A673 (cell line): ENCODE data around the gene TBC1D22A. TPM values are rescaled to one million over a fixed set of nuclear protein-coding genes. Genes with fewer than 3 reads are reported as not detected.

Source experiments
- BruUV-seq: library from RNA; stranded (reverse); fragments of 400-500 nt; replicated peaks from 2 replicates; lab custom pipeline; 2021; lab: Mats Ljungman, UMichigan
- CTCF ChIA-PET: fragments of 300-600 bp; sonication (Branson Sonifier 250); formaldehyde crosslinking; loops from one replicate; lab custom pipeline; 2022; ENCODE audit warnings: antibody characterized with exemption; lab: Charles Lee
- POLR2A ChIA-PET: fragments of 300-600 bp; sonication (Branson Sonifier 250); formaldehyde crosslinking; loops from one replicate; lab custom pipeline; 2022; ENCODE audit warnings: antibody characterized with exemption; ENCODE audit not compliant: low non-redundant PET; lab: Charles Lee
- DNase-seq: peaks from one replicate; pipeline ENCODE4 v3.0.0-alpha.2; 2015; ENCODE audit warnings: low spot score
- H3K27ac ChIP-seq: fragments of 200-600 bp; sonication (generic); 2 replicates; pipeline ENCODE4 v1.5.1; 2016; ENCODE audit warnings: mixed run types, low read depth, mild to moderate bottlenecking, mixed read lengths, antibody characterized with exemption, low read length; ENCODE audit not compliant: poor library complexity, severe bottlenecking
- H3K27me3 ChIP-seq: fragments of 200-600 bp; sonication (generic); replicated peaks from 2 replicates; pipeline ENCODE4 v1.6.1; 2017; ENCODE audit warnings: mixed run types, low read depth, mild to moderate bottlenecking, mixed read lengths, antibody characterized with exemption, low read length; ENCODE audit not compliant: insufficient read depth, poor library complexity
- H3K36me3 ChIP-seq: fragments of 200-600 bp; sonication (generic); 2 replicates; pipeline ENCODE4 v1.6.1; 2016; ENCODE audit warnings: mixed run types, mild to moderate bottlenecking, mixed read lengths, antibody characterized with exemption, low read length; ENCODE audit not compliant: insufficient read depth, poor library complexity, severe bottlenecking
- H3K4me1 ChIP-seq: fragments of 200-600 bp; sonication (generic); 2 replicates; pipeline ENCODE4 v1.6.1; 2017; ENCODE audit warnings: mixed run types, mild to moderate bottlenecking, mixed read lengths, antibody characterized with exemption, low read length; ENCODE audit not compliant: insufficient read depth, poor library complexity, severe bottlenecking
- H3K4me3 ChIP-seq: fragments of 200-600 bp; sonication (generic); 2 replicates; pipeline ENCODE4 v1.5.1; 2016; ENCODE audit warnings: low read depth, mixed run types, mild to moderate bottlenecking, mixed read lengths, low read length; ENCODE audit not compliant: poor library complexity, severe bottlenecking
- H3K9me3 ChIP-seq: fragments of 200-600 bp; sonication (generic); 2 replicates; pipeline ENCODE4 v1.6.1; 2016; ENCODE audit warnings: mixed run types, low read depth, mild to moderate bottlenecking, mixed read lengths, antibody characterized with exemption, low read length; ENCODE audit not compliant: poor library complexity, severe bottlenecking
- EZH2 ChIP-seq: fragments of 200-600 bp; sonication (generic); IDR thresholded peaks from 2 replicates; pipeline ENCODE4 v1.6.1; 2017; ENCODE audit warnings: borderline replicate concordance, low read depth, mild to moderate bottlenecking, mixed read lengths, antibody characterized with exemption, low read length; ENCODE audit not compliant: poor library complexity, severe bottlenecking
- intact Hi-C: fragments of 100-400 bp; cut with micrococcal nuclease; formaldehyde crosslinking; loops from one replicate; pipeline ENCODE4 v1.10.0; 2022; ENCODE audit not compliant: unreplicated experiment
- total RNA-seq: library from RNA; stranded (reverse); gene quantifications from 2 replicates; pipeline ENCODE4 v1.2.3, GENCODE V29; 2021
- TF ChIP-seq, protein P1 (sequence below): fragments of 300-800, 200-600 bp; sonication (generic); conservative IDR thresholded peaks from 2 replicates; pipeline ENCODE4 v1.5.1; 2017; ENCODE audit warnings: low read depth, mild to moderate bottlenecking, antibody characterized with exemption, low read length, moderate library complexity, mixed read lengths

TBC1D22A gene
- total RNA-seq, 1 experiment from 2014 or later = 22.5 TPM

DNA sequence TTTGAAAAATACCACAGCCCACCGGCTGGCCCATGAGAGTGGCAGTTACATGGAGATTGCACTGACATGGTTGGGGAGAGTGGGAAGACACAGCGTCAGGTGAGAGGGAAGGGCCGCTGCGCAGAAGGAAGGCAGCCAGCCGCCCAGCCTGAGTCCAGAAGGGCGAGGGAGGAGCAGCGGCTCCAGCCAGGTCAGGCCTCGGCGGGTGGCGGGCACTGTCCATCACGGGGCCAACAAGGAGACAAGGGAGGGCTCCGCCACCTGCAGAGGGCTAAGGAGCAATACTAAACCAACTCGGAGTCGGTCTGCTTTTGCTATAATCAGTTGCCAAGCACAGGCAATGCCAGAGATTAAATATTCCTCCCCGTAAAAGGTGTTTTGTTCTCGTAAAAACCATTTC lies 384.5 kb downstream of the TBC1D22A start:
- H3K27me3 ChIP-seq = no peaks in the 10 kb centered on the region
- ChIA-PET CTCF (no interaction called here), POLR2A (no interaction called here)
- intact Hi-C loops = no loop called here
- no peak overlapping the region for H3K4me3 ChIP-seq
- TF ChIP-seq EZH2 = no peak
- TF ChIP-seq, protein P1, sequence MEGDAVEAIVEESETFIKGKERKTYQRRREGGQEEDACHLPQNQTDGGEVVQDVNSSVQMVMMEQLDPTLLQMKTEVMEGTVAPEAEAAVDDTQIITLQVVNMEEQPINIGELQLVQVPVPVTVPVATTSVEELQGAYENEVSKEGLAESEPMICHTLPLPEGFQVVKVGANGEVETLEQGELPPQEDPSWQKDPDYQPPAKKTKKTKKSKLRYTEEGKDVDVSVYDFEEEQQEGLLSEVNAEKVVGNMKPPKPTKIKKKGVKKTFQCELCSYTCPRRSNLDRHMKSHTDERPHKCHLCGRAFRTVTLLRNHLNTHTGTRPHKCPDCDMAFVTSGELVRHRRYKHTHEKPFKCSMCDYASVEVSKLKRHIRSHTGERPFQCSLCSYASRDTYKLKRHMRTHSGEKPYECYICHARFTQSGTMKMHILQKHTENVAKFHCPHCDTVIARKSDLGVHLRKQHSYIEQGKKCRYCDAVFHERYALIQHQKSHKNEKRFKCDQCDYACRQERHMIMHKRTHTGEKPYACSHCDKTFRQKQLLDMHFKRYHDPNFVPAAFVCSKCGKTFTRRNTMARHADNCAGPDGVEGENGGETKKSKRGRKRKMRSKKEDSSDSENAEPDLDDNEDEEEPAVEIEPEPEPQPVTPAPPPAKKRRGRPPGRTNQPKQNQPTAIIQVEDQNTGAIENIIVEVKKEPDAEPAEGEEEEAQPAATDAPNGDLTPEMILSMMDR = no peak
- no peak for DNase-seq
- H3K36me3 ChIP-seq = no peaks in the 10 kb centered on the region
- no peaks in the 10 kb centered on the region for H3K4me1 ChIP-seq
- no TSS peak for BruUV-seq
- H3K9me3 ChIP-seq = no peaks in the 10 kb centered on the region
- no peak overlapping the region for H3K27ac ChIP-seq

DNA sequence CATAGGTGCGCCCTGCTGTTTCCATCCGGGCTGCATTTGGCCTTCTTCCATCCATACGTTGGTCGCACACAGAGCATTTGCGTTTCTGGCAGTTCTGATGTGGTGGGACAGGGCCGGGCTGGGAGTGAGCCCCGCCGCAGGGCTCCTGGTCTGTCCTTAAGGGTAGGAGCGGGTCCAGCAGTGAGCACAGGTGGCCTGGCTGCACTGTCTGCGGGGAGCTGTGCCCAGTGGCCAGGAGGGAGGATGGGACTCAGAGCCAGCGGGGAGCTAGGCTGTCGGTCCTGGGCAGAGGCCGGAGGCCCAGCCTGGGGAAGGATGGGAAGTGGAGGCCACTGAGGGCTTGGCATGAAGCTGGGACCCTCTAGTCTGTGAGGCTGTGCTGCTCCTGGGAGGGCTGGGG lies 385.1 kb downstream of the TBC1D22A start:
- H3K4me3 ChIP-seq = no peak overlapping the region
- H3K9me3 ChIP-seq = no peaks in the 10 kb centered on the region
- no peaks in the 10 kb centered on the region for H3K27me3 ChIP-seq
- H3K27ac ChIP-seq = no peak overlapping the region
- no peak for DNase-seq
- no peaks in the 10 kb centered on the region for H3K4me1 ChIP-seq
- BruUV-seq = no TSS peak
- H3K36me3 ChIP-seq = no peaks in the 10 kb centered on the region
- TF ChIP-seq, protein P1 = no peak
- no peak for TF ChIP-seq EZH2
- intact Hi-C loops = no loop called here
- CTCF ChIA-PET = no interaction called here
- POLR2A ChIA-PET = no interaction called here

DNA sequence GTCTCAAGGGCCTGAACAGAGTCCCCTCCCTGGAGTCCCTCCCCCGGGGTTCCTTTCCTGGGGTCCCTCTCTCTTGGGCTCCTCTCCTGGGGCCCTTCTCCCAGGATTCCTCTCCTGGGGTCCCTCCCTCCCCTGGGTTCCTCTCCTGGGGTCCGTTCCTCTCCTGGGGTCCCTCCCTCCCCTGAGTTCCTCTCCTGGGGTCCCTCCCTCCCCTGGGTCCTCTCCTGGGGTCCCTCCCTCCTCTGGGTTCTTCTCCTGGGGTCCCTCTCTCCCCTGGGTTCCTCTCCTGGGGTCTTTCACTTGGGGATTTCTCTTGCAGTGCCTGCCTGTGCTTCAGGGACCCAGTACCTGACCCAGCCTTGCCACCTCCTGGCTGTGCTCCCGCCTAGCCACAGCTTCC lies 386.1 kb downstream of the TBC1D22A start:
- H3K36me3 ChIP-seq = no peaks in the 10 kb centered on the region
- no peak for TF ChIP-seq EZH2
- TF ChIP-seq, protein P1 = no peak
- CTCF ChIA-PET = no interaction called here
- no peaks in the 10 kb centered on the region for H3K4me1 ChIP-seq
- intact Hi-C loops = no loop called here
- POLR2A ChIA-PET = no interaction called here
- no TSS peak for BruUV-seq
- H3K27ac ChIP-seq = no peak overlapping the region
- no peaks in the 10 kb centered on the region for H3K9me3 ChIP-seq
- no peak for DNase-seq
- no peaks in the 10 kb centered on the region for H3K27me3 ChIP-seq
- no peak overlapping the region for H3K4me3 ChIP-seq
